Measurements from ENCODE around the gene SORL1.

DNA sequence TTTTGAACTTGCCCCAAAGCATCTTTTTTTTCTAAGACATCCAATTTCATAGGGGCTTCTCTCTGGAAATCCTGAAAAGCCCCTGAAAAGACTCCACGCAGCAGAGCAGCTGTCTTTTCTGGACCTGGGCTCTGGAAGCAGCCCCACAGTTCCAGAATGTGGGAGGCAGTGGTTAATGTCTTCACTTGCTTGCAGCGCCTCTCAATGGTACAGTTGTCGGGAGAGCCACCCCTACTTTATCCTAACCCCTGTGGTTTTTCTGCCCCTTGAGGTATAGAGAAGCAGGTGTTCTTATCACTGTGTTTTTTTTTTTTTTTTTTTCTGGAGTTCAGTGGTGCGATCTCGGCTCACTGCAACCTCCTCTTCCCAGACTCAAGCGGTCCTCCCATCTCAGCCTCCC is 84.0 kb downstream of the SORL1 start:
- TF ChIP-seq, protein P1, sequence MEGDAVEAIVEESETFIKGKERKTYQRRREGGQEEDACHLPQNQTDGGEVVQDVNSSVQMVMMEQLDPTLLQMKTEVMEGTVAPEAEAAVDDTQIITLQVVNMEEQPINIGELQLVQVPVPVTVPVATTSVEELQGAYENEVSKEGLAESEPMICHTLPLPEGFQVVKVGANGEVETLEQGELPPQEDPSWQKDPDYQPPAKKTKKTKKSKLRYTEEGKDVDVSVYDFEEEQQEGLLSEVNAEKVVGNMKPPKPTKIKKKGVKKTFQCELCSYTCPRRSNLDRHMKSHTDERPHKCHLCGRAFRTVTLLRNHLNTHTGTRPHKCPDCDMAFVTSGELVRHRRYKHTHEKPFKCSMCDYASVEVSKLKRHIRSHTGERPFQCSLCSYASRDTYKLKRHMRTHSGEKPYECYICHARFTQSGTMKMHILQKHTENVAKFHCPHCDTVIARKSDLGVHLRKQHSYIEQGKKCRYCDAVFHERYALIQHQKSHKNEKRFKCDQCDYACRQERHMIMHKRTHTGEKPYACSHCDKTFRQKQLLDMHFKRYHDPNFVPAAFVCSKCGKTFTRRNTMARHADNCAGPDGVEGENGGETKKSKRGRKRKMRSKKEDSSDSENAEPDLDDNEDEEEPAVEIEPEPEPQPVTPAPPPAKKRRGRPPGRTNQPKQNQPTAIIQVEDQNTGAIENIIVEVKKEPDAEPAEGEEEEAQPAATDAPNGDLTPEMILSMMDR (IDR thresholded peaks at IDR 0.05; ENCODE audit: control extremely low read depth in 1 of 3, insufficient read depth in 1 of 3, low read depth in 1 of 3, low read length in 3 of 3), result peak in 2 of 3 experiments; percentile 2 to 21; a peak in 2 of 4 replicates
- TF ChIP-seq ZNF274 (IDR thresholded peaks at IDR 0.05; ENCODE audit: borderline replicate concordance, extremely low read depth, low read length), result no peak
- TF ChIP-seq, protein P2, sequence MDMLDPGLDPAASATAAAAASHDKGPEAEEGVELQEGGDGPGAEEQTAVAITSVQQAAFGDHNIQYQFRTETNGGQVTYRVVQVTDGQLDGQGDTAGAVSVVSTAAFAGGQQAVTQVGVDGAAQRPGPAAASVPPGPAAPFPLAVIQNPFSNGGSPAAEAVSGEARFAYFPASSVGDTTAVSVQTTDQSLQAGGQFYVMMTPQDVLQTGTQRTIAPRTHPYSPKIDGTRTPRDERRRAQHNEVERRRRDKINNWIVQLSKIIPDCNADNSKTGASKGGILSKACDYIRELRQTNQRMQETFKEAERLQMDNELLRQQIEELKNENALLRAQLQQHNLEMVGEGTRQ (IDR thresholded peaks at IDR 0.05; ENCODE audit: low read length), result no peak
- TF ChIP-seq CHD2 (IDR thresholded peaks at IDR 0.05; ENCODE audit: low read length), result no peak
- TF ChIP-seq TAF1 (IDR thresholded peaks at IDR 0.05; ENCODE audit: low read depth, low read length), result no peak
- TF ChIP-seq JUN (IDR thresholded peaks at IDR 0.05; ENCODE audit: low read depth, low read length), result no peak
- TF ChIP-seq, protein P3, sequence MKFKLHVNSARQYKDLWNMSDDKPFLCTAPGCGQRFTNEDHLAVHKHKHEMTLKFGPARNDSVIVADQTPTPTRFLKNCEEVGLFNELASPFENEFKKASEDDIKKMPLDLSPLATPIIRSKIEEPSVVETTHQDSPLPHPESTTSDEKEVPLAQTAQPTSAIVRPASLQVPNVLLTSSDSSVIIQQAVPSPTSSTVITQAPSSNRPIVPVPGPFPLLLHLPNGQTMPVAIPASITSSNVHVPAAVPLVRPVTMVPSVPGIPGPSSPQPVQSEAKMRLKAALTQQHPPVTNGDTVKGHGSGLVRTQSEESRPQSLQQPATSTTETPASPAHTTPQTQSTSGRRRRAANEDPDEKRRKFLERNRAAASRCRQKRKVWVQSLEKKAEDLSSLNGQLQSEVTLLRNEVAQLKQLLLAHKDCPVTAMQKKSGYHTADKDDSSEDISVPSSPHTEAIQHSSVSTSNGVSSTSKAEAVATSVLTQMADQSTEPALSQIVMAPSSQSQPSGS (IDR thresholded peaks at IDR 0.05; ENCODE audit: low read length), result no peak
- TF ChIP-seq TEAD4 (IDR thresholded peaks at IDR 0.05; ENCODE audit: low read depth, low read length), result no peak
- TF ChIP-seq CREB1 (IDR thresholded peaks at IDR 0.05), result no peak

Measured in H1 (cell line).